Upper lobe of left lung (tissue), 6 donors: Measurements from ENCODE around the gene TBPL2. TPM values are rescaled to one million over a fixed set of nuclear protein-coding genes. Genes with fewer than 3 reads are reported as not detected.
"Not testable (repeated sequence)": the region's sequence is repeated elsewhere in the genome, so short reads cannot be mapped to it uniquely, and the experiment has no call there.

ENCODE experiments used
- ATAC-seq, 2 donors: fragments of 200-7000 bp; cut with Tn5 transposase; one replicate each; pipeline ENCODE4 v1.9.1; 2022; ENCODE audit warnings: mild to moderate bottlenecking in 2 of 2, moderate library complexity in 2 of 2; ENCODE audit not compliant: low FRiP score in 2 of 2
- DNase-seq, 2 donors: peaks; one replicate each; pipeline ENCODE4 v3.0.0-alpha.2; 2019 to 2020
- H3K27ac ChIP-seq, 4 donors: fragments of 200-600 bp; sonication (generic); one replicate each; pipeline ENCODE4 v1.5.1; 2016 to 2019
- H3K27me3 ChIP-seq, 4 donors: fragments of 200-600 bp; sonication (generic); one replicate each; pipeline ENCODE4 v1.5.1; 2017 to 2019
- H3K36me3 ChIP-seq, 4 donors: fragments of 200-600 bp; sonication (generic); one replicate each; pipeline ENCODE4 v1.5.1; 2016 to 2019
- H3K4me1 ChIP-seq, 4 donors: fragments of 200-600 bp; sonication (generic); one replicate each; pipeline ENCODE4 v1.5.1; 2018 to 2019
- H3K4me3 ChIP-seq, 4 donors: fragments of 200-600 bp; sonication (generic); one replicate each; pipeline ENCODE4 v1.5.1; 2017 to 2019; ENCODE audit warnings: mild to moderate bottlenecking in 2 of 4, moderate library complexity in 1 of 4
- H3K9me3 ChIP-seq, 4 donors: fragments of 200-600 bp; sonication (generic); one replicate each; pipeline ENCODE4 v1.5.1; 2018 to 2019
- EP300 ChIP-seq, 4 donors: sonication (generic); formaldehyde crosslinking; IDR thresholded peaks; one replicate each; pipeline ENCODE4 v1.5.1; 2017; ENCODE audit warnings: antibody characterized with exemption in 4 of 4, control low read depth in 2 of 4
- POLR2A ChIP-seq, 4 donors: fragments of 450-650 bp; IDR thresholded peaks; one replicate each; pipeline ENCODE4 v1.5.1; 2016 to 2017; ENCODE audit warnings: antibody characterized with exemption in 4 of 4, mild to moderate bottlenecking in 2 of 4
- POLR2AphosphoS5 ChIP-seq, 2 donors: sonication (generic); formaldehyde crosslinking; IDR thresholded peaks; one replicate each; pipeline ENCODE4 v1.5.1; 2017; ENCODE audit warnings: antibody characterized with exemption in 2 of 2
- WGBS, 2 donors: methylation state at CpG; one replicate each; pipeline ENCODE4 v1.1.5; 2017 to 2018; 5-methylcytosine and 5-hydroxymethylcytosine counted together
- total RNA-seq, 6 donors: library from RNA; depleted of rRNA in 4 of 6; stranded (reverse); fragments of >200 nt in 4 of 6; gene quantifications; one replicate each; pipeline versions ENCODE4 v1.1.0 to v1.2.1, GENCODE V29; 2016 to 2021
- TF ChIP-seq, protein P1 (sequence below), 6 experiments: fragments of 450-650 bp in 4 of 6; fragments of 200-600 bp in 2 of 6; sonication (generic) in 2 of 6; IDR thresholded peaks; one replicate each; pipeline ENCODE4 v1.5.1; 2016 to 2019; ENCODE audit warnings: antibody characterized with exemption in 6 of 6
- donor health status: DM: no; HTN: no; CAD: no; lungs with moderate emphysema.
- donor health status: DM: no; HTN: yes; CAD: no; lungs with severe emphysema.

The TBPL2 gene
- total RNA-seq, 6 donors from 2014 or later = not detected

DNA sequence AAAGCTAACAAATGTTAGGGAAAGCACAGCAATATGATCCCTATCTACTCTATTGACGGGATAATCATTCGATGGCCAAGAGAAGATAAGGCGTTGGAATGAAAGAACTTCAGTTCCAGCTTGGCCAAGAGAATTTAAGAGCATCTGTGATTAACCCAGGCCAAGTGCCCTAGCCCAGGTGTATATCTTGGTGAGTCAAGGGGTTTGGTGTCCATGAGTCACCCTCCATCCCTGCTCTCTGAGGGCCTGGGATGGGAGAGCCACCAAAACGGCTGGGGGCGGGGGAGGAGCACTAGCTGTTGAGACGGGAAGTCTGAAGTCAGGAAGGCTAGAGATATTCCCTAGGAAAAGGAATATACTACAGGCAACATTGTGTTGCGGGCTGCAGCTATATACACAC is 13.0 kb downstream of the TBPL2 start:
- no peak for DNase-seq
- H3K9me3 ChIP-seq = no peaks in the 10 kb centered on the region
- H3K27ac ChIP-seq = no peak overlapping the region
- WGBS, 2 donors = 74% methylated on average over 7 of the region's 7 CpGs
- TF ChIP-seq POLR2AphosphoS5 (IDR thresholded peaks at IDR 0.05) (no peak), EP300 (IDR thresholded peaks at IDR 0.05) (no peak), POLR2A (IDR thresholded peaks at IDR 0.05) (no peak)
- TF ChIP-seq, protein P1, sequence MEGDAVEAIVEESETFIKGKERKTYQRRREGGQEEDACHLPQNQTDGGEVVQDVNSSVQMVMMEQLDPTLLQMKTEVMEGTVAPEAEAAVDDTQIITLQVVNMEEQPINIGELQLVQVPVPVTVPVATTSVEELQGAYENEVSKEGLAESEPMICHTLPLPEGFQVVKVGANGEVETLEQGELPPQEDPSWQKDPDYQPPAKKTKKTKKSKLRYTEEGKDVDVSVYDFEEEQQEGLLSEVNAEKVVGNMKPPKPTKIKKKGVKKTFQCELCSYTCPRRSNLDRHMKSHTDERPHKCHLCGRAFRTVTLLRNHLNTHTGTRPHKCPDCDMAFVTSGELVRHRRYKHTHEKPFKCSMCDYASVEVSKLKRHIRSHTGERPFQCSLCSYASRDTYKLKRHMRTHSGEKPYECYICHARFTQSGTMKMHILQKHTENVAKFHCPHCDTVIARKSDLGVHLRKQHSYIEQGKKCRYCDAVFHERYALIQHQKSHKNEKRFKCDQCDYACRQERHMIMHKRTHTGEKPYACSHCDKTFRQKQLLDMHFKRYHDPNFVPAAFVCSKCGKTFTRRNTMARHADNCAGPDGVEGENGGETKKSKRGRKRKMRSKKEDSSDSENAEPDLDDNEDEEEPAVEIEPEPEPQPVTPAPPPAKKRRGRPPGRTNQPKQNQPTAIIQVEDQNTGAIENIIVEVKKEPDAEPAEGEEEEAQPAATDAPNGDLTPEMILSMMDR (IDR thresholded peaks at IDR 0.05) = no peak
- no peaks in the 10 kb centered on the region for H3K36me3 ChIP-seq
- H3K4me1 ChIP-seq = no peaks in the 10 kb centered on the region
- no peak overlapping the region for H3K4me3 ChIP-seq
- no peak for ATAC-seq
- no peaks in the 10 kb centered on the region for H3K27me3 ChIP-seq

DNA sequence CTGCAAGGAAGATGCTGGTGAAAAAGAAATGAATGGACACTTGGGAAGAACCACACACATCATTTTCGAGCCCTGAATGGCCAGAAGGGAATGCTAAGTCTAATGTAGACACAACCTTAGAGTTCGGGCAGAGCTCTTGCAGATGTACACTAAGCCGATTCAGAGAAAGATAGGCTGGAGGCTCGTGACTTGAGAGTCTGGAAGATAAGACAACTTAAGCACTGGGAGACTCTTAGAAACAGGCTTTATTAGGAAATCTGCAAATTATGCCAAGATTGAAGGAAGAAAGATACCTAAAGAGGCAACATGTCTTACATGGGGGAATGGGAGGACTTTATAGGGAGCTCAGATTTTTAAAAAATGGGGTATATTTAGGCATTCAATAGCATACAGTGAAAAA is 13.5 kb downstream of the TBPL2 start:
- Histone ChIP-seq H3K9me3 (no peaks in the 10 kb centered on the region), H3K4me3 (no peak overlapping the region), H3K4me1 (no peaks in the 10 kb centered on the region), H3K27ac (no peak overlapping the region), H3K36me3 (no peaks in the 10 kb centered on the region), H3K27me3 (no peaks in the 10 kb centered on the region)
- WGBS, 2 donors = 72 to 86% methylated on average over 4 of the region's 4 CpGs
- no peak for DNase-seq
- no peak for ATAC-seq
- TF ChIP-seq POLR2AphosphoS5 (IDR thresholded peaks at IDR 0.05) = no peak
- no peak for TF ChIP-seq EP300 (IDR thresholded peaks at IDR 0.05)
- TF ChIP-seq, protein P1 (IDR thresholded peaks at IDR 0.05) = no peak
- no peak for TF ChIP-seq POLR2A (IDR thresholded peaks at IDR 0.05)

DNA sequence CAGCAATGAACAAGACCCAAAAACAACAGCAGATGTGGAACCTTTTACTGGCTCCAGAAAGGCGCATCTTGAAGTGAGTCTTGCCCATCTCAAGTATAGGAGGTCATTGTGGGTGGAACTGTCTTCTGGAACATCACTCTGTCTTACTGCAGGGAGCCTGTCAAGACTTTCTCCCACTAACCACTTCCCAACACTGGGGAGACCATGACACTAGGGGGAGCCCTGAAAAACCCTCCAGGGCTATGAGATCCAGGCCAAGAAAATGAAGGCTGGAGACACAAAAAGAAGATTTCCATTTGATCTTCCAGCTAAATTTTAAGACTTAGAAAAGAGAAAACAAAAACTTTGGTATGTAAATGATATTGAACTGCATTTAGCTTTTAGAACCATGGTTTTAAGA is 15.3 kb downstream of the TBPL2 start:
- H3K36me3 ChIP-seq = no peaks in the 10 kb centered on the region
- WGBS, 2 donors = 69 to 82% methylated on average over 1 of the region's 1 CpG

DNA sequence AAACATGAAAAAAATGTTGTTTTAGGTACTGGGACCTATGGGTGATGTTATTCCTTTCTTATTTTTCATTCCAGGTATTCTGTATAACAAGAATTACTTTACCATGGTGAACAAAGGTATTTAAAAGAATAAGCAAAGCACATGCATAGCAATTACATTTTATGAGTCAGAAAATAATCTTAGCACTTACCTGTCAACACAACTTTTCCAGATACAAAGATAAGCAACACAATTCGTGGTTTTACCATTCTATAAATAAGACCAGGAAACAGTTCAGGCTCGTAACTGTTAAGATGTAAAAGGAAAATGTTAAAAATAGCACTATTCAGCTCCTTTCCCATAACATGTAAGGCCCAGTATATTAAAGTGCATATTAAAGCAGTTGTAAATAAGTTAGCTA is 16.4 kb downstream of the TBPL2 start:
- no peak for DNase-seq
- 23% methylated on average over 2 of the region's 2 CpGs for WGBS, 2 donors

More for the DNA sequence above, 15.3 kb downstream of the TBPL2 start:
- no peaks in the 10 kb centered on the region for H3K4me1 ChIP-seq
- ATAC-seq = no peak
- no peak overlapping the region for H3K27ac ChIP-seq
- TF ChIP-seq, protein P1 (IDR thresholded peaks at IDR 0.05) = no peak
- TF ChIP-seq POLR2A (IDR thresholded peaks at IDR 0.05) = no peak
- TF ChIP-seq POLR2AphosphoS5 (IDR thresholded peaks at IDR 0.05) = no peak
- no peak for TF ChIP-seq EP300 (IDR thresholded peaks at IDR 0.05)
- no peak for DNase-seq
- H3K4me3 ChIP-seq = no peak overlapping the region
- no peaks in the 10 kb centered on the region for H3K27me3 ChIP-seq
- no peaks in the 10 kb centered on the region for H3K9me3 ChIP-seq

DNA sequence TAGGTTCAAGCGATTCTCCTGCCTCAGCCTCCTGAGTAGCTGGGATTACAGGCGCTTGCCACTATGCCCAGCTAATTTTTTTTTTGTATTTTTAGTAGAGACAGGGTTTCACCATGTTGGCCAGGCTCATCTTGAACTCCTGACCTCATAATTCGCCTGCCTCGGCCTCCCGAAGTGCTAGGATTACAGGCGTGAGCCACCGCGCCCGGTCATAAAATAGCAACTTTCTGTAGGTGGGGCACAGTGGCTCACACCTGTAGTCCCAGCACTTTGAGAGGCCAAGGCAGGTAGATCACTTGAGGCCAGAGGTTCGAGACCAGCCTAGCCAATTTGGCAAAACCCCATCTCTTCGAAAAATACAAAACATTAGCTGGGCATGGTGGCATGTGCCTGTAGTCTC is 18.1 kb downstream of the TBPL2 start:
- not testable (repeated sequence) for H3K4me3 ChIP-seq, DNase-seq, ATAC-seq, H3K4me1 ChIP-seq, H3K36me3 ChIP-seq, H3K9me3 ChIP-seq, H3K27ac ChIP-seq, H3K27me3 ChIP-seq
- 86 to 89% methylated on average over 11 of the region's 11 CpGs for WGBS, 2 donors

More for the DNA sequence above, 16.4 kb downstream of the TBPL2 start:
- TF ChIP-seq POLR2A (IDR thresholded peaks at IDR 0.05) = no peak
- TF ChIP-seq, protein P1 (IDR thresholded peaks at IDR 0.05) = no peak
- TF ChIP-seq POLR2AphosphoS5 (IDR thresholded peaks at IDR 0.05) = no peak
- TF ChIP-seq EP300 (IDR thresholded peaks at IDR 0.05) = no peak
- no peaks in the 10 kb centered on the region for H3K9me3 ChIP-seq
- no peak overlapping the region for H3K27ac ChIP-seq
- no peak for ATAC-seq
- H3K36me3 ChIP-seq = no peaks in the 10 kb centered on the region
- H3K4me3 ChIP-seq = no peak overlapping the region
- no peaks in the 10 kb centered on the region for H3K4me1 ChIP-seq
- H3K27me3 ChIP-seq = no peaks in the 10 kb centered on the region
